ES-I3 (cell line): Measurements from ENCODE around the gene CST11.
"Not testable (repeated sequence)": the region's sequence is repeated elsewhere in the genome, so short reads cannot be mapped to it uniquely, and the experiment has no call there.

Experiments
- H3K36me3 ChIP-seq: 2 replicates; pipeline ENCODE4 v1.6.1; 2013; ENCODE audit warnings: mild to moderate bottlenecking, low read length, control low read depth, moderate library complexity; ENCODE audit not compliant: insufficient read depth
- H3K4me1 ChIP-seq: 2 replicates; pipeline ENCODE4 v1.6.1; 2013; ENCODE audit warnings: mild to moderate bottlenecking, control low read depth, low read length; ENCODE audit not compliant: insufficient read depth
- H3K9ac ChIP-seq: 2 replicates; pipeline ENCODE4 v1.6.1; 2013; ENCODE audit warnings: low read depth, mild to moderate bottlenecking, low read length, moderate library complexity
- H3K9me3 ChIP-seq: 2 replicates; pipeline ENCODE4 v1.6.1; 2013; ENCODE audit warnings: mild to moderate bottlenecking, low read length, moderate library complexity; ENCODE audit not compliant: control insufficient read depth, insufficient read depth

The CST11 gene

DNA sequence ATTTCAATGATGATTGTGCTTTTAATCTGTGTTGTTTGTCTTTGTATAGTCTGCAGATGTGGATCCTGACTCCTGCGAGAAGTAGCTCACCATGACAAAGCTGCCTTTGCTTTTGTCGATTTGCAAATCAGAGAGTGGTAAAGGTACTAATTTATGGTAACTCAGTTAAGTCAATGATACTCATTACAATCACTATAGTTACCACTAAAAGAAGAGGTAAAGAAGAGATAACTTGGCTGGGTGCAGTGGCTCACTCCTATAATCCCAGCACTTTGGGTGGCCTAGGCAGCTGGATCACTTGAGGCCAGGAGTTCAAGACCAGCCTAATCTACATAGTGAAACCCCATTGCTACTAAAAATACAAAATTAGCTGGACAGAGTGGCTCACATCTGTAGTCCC lies 20.6 kb upstream of the CST11 start:
- not testable (repeated sequence) for H3K9ac ChIP-seq, H3K36me3 ChIP-seq, H3K9me3 ChIP-seq
- peaks cover 19% of the 10 kb centered on the region for H3K4me1 ChIP-seq

DNA sequence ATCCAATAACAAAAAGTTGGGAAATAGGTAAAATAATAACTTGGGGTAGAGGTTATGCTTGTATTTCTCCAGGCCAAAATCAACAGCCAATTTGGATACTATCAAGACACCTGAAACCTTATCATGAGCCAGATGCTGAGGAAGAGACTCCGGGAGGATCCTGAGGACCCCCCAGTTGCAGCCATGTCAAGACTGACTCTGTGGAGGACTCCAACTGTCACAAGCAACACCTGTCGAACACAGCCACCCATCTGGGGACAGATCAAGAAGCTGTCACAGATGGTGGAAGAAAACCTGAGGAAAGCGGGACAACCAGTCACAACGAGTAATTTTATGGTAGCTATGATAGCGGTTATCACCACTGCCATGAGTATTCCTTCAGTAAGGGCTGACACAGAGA lies 19.6 kb upstream of the CST11 start:
- H3K4me1 ChIP-seq = peaks cover 19% of the 10 kb centered on the region
- H3K9ac ChIP-seq, H3K36me3 ChIP-seq, H3K9me3 ChIP-seq: not testable (repeated sequence)

DNA sequence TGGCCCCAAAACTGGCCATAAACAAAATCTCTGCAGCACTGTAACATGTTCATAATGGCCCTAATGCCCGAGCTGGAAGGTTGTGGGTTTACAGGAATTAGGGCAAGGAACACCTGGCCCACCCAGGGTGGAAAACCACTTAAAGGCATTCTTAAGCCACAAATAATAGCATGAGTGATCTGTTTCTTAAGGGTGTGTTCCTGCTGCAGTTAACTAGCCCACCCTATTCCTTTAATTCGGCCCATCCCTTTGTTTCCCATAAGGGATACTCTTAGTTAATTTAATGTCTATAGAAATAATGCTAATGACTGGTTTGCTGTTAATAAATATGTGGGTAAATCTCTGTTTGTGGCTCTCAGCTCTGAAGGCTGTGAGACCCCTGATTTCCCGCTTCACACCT lies 14.3 kb upstream of the CST11 start:
- H3K36me3 ChIP-seq, H3K4me1 ChIP-seq, H3K9ac ChIP-seq: not testable (repeated sequence)
- peaks cover 18% of the 10 kb centered on the region for H3K9me3 ChIP-seq

DNA sequence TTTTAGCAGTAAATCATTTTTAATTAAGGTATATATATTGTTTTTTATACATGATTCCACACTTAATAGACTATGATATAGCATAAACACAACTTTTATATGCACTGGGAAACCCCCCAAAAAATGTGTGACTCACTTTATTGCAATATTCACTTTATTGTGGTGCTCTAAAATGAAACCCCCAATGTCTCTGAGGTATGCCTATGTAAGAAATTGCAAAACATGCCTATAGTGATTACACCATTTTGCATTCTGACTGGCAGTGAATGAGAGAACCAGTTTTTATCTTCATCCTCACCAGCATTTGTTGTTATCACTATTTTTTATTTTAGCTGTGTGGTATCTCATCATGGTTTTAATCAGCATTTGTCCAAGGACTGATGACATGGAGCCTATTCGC lies 8.5 kb upstream of the CST11 start:
- 0 out of 2 replicates have a peak, but pooled peaks cover 3% of the 10 kb centered on the region for H3K4me1 ChIP-seq
- peaks cover 11% of the 10 kb centered on the region; the same call in 1 of the 2 replicates for H3K9me3 ChIP-seq
- no peak overlapping the region for H3K9ac ChIP-seq
- no peaks in the 10 kb centered on the region for H3K36me3 ChIP-seq

DNA sequence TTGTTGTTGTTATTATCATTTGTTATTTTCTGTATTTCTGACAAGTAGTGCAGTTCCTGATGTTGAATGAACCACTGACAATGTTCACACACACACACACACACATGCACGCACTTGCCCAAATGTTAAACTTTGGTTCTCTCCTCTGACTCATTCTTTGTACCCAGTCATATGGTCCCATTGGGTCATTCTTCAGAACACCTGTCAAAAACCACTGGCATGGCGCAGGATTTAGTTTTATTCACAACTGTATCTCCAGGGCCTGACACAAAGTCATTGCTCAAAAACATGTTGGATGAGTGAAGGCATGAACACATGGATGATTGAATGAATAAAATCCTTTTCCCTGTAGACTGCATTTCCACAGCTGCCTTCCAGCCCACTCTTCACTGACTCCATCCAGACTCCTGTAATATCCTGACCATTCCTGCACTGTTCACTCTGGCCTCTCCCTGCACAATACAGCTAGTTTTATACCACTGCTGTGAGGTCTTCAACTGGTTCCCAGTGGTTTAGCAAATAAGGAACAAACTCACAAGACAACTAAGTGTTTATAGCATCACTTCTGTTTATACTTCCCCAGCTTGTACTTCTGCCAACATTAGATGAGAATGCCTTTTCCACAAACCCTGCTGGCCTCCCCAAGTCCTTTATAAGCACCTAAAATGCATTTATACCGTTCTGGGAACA lies 6.9 kb upstream of the CST11 start:
- Histone ChIP-seq H3K4me1 (0 out of 2 replicates have a peak, but pooled peaks cover 3% of the 10 kb centered on the region), H3K9me3 (no peaks in the 10 kb centered on the region; the same call in 1 of the 2 replicates), H3K36me3 (no peaks in the 10 kb centered on the region), H3K9ac (no peak overlapping the region)

DNA sequence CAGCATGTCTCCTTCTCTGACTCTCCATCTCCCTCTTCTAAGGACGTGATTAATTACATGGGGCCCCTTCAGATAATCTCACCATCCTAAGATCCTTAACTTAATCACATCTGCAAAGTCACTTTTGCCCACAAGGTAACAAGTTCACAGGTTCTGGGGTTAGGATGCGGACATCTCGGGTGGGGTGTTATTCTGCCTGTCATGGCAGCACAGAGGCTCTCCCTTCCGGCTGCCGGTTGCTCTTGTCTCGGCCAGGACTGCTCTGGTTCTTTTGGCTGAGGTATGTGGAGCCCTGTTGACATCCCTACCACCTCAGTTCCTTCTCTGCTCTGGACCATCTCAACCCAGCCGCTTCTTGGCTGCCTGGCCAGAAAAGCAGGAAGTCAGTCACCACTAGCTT lies 4.2 kb upstream of the CST11 start:
- Histone ChIP-seq H3K9ac (no peak overlapping the region), H3K36me3 (no peaks in the 10 kb centered on the region), H3K9me3 (no peaks in the 10 kb centered on the region; the same call in 1 of the 2 replicates), H3K4me1 (peaks cover 7% of the 10 kb centered on the region; the same call in 1 of the 2 replicates)

DNA sequence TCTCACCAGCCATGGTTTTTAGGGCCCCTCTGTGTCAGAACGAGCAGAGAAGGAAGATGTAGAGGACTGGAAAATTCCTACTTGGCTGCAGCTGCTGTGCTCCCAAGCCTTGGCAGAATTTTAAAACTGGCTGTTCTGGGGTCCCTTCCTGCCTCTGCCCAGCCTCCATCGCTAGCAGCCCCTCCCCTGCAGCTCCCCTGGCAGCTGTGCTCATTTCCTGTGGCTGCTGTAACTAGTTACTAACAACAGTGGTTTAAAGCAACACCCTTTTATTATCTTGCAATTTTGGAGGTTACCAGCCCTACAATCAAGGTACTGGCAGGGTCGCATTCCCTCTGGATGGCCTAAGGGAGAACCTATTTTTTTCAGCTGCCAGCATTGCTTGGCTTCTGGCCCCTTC lies 3.7 kb upstream of the CST11 start:
- Histone ChIP-seq H3K4me1 (peaks cover 7% of the 10 kb centered on the region; the same call in 1 of the 2 replicates), H3K9me3 (no peaks in the 10 kb centered on the region; the same call in 1 of the 2 replicates), H3K36me3 (no peaks in the 10 kb centered on the region), H3K9ac (no peak overlapping the region)

DNA sequence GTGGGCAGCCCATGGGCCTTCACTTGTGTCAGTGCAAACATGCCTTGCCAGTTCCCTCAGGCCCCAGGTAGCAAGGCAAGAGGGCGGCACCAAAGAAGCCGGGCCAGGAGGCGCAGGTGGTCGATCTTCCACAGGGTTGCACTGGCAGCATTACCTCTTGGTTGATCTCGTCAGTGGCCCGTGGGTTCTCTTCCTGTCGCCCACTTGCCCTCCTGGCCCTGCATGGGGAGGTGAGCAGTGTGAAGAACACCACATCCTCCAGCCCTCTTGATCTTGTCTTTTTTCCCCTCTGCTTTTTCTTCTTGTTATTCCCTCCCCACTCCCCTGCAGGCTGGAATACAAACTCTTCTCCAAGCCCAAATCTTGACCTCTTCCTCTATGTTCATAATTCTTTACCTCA lies 3.0 kb upstream of the CST11 start:
- Histone ChIP-seq H3K36me3 (no peaks in the 10 kb centered on the region), H3K4me1 (peaks cover 6% of the 10 kb centered on the region; the same call in 1 of the 2 replicates), H3K9me3 (no peaks in the 10 kb centered on the region; the same call in 1 of the 2 replicates), H3K9ac (no peak overlapping the region)

DNA sequence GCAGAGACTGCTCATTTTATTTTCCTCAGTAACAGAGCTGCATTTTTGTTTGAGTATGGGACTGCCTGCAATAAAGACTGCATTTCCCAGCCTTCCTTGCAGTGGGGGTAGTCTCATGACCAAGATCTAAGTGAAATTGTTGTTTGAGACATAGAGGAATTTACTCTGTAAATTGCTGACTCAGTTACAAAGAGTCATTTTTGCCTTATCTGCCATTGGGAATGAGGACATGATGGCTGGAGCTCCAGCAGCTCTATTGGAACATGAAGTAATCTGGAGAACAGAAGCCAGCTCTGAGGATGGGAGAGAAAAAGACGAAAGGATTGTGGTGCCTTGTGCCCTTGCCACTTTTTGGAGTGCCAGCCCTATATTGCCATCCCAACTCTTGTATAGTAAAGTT lies 2.1 kb upstream of the CST11 start:
- H3K36me3 ChIP-seq = no peaks in the 10 kb centered on the region
- no peak overlapping the region for H3K9ac ChIP-seq
- H3K9me3 ChIP-seq = no peaks in the 10 kb centered on the region; the same call in 1 of the 2 replicates
- H3K4me1 ChIP-seq = peaks cover 4% of the 10 kb centered on the region; the same call in 1 of the 2 replicates

DNA sequence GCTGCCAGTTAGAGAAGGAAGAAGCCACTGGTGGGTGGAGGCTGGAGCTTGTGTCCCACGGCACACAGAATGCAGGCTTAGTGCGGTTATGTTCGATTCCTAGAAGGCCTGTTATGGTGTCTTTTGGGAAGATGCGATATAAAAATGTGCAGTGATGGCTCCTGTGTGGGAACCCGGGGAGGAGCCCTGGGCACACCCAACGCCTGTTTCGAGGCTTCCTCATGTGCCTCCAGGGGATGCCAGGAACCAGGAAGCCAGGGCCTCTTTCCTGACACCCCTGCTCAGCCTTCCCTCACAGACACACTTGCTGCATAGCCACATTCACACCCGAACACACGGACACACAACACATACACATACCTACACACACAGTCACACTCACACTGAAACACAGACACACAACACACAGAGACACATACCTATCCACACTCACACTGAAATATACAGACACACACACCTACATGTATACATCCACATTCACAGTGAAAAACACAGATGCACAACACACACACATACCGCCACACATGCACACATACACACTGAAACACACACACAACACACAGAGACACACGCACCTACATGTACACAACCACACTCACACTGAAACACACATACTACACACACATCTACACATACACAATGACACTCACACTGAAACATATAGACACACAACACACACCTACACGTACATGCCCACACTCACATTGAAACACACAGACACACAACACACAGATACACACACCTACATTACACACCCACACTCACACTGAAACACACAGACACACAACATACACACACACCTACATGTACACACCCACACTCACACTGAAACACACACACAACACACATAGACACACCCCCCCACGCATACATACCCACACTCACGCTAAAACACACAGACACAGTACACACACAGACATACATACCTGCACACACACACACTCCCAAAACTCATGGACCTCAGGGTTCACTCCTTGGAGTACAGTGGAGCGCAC lies 1.2 kb upstream of the CST11 start:
- no peaks in the 10 kb centered on the region for H3K36me3 ChIP-seq
- peaks cover 4% of the 10 kb centered on the region; the same call in 1 of the 2 replicates for H3K4me1 ChIP-seq
- no peaks in the 10 kb centered on the region; the same call in 1 of the 2 replicates for H3K9me3 ChIP-seq
- H3K9ac ChIP-seq = no peak overlapping the region

DNA sequence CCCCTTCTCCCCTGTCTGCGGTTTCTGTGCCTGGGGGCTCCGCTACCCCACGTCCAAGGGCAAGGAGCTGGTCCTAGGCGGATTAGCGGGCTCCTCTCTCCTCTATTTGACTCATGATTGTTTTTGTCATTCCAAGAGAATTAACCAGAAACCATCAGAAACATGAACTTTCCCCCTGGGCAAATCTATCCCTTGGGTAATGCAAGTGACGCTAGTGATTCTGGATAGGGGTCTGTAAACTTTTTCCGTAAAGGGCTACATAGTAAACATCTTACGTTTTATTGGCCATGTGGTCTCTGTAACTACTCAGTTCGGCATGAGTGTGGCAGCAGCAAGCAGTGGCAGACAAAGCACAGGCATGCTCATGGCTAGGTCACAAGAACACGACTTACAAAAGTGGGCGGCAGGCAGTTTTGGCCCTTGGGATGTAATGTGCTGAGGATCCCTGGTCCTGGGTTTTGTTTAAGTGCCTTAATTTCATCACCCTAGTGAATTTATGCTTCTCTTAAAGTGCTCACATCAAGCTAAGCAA lies 654 bp downstream of the CST11 start:
- no peaks in the 10 kb centered on the region for H3K36me3 ChIP-seq
- H3K4me1 ChIP-seq = peaks cover 4% of the 10 kb centered on the region; the same call in 1 of the 2 replicates
- H3K9me3 ChIP-seq = no peaks in the 10 kb centered on the region; the same call in 1 of the 2 replicates
- no peak overlapping the region for H3K9ac ChIP-seq

DNA sequence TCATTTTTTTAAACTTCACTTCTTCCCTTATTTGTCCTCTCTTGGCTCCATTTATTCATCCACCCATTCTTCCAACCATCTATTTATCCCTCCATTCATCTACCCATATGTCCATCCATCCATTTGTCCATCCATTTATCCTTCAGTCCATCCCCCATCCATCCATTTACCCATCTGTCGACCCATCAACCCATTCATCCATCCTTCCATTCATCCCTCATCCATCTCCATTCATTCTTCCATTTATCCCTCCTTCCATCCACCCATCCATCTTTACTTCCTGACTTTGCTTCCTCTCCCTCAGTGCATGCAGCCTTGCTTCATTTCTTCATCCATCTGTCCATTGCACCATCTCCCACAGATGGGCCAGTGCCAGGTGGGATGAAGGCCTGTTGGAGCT lies 1.8 kb downstream of the CST11 start:
- no peak overlapping the region for H3K9ac ChIP-seq
- no peaks in the 10 kb centered on the region for H3K9me3 ChIP-seq
- H3K4me1 ChIP-seq = peaks cover 4% of the 10 kb centered on the region; the same call in 1 of the 2 replicates
- no peaks in the 10 kb centered on the region for H3K36me3 ChIP-seq

DNA sequence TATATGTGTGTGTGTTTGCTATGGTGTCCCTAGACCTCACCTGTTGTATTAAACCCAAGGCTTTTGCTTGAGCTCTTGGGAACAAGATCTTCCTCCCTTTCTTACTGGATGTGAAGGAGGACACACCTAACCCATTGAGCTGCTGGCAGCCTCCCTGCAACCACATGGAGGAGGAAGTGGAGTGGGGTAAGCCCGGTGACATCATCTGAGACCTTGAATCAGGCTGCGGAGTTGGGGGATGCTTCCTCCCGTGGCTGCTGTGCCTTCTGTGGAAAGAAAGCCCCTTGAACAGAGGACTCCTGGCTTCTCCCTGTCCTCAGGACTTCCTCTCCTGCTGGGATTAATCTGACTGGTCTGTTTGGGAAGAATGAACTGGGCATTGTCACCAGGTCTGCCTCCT lies 3.3 kb downstream of the CST11 start:
- Histone ChIP-seq H3K36me3 (no peaks in the 10 kb centered on the region), H3K9ac (no peak overlapping the region), H3K4me1 (peaks cover 4% of the 10 kb centered on the region; the same call in 1 of the 2 replicates), H3K9me3 (no peaks in the 10 kb centered on the region)

DNA sequence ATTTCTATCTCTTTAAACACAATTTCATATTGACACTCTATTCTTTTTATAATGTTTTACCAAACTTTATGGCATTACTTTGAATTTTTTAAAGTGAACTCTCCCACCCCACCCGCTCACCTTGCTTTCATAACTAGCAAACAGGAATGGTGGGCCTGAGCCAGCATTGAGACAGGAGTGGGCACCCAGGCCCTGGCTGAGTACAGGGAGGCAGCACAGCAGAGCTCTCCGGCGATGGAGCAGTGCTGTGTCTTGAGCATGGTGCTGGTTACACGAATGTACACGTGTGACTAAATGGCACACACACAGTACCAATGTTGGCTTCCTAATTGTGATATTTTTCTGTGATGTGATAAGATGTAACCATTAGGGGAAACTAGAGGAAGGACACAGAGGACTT lies 4.5 kb downstream of the CST11 start:
- no peak overlapping the region for H3K9ac ChIP-seq
- H3K4me1 ChIP-seq = peaks cover 4% of the 10 kb centered on the region; the same call in 1 of the 2 replicates
- H3K9me3 ChIP-seq = no peaks in the 10 kb centered on the region
- H3K36me3 ChIP-seq = no peaks in the 10 kb centered on the region
